Endothelial cell of umbilical vein (primary cell): ENCODE data around the gene DBNDD2. TPM values are rescaled to one million over a fixed set of nuclear protein-coding genes. Genes with fewer than 3 reads are reported as not detected.

Source experiments
- BruUV-seq: library from RNA; stranded (reverse); fragments of 400-500 nt; replicated peaks from 2 replicates; lab custom pipeline; 2021; lab: Mats Ljungman, UMichigan
- CTCF ChIA-PET: fragments of 300-600, 350-600 bp; sonication (Branson Sonifier 250); formaldehyde crosslinking; loops from one replicate; lab custom pipeline; 2021; ENCODE audit warnings: antibody characterized with exemption, inconsistent platforms; lab: Charles Lee
- POLR2A ChIA-PET: fragments of 300-600, 350-600 bp; sonication (Branson Sonifier 250); formaldehyde crosslinking; loops from one replicate; lab custom pipeline; 2021; ENCODE audit warnings: antibody characterized with exemption, inconsistent platforms; lab: Charles Lee
- DNase-seq: peaks from one replicate; pipeline ENCODE4 v3.0.0-alpha.2; 2011; ENCODE audit warnings: low read depth, low spot score
- FAIRE-seq: peaks from 2 replicates; lab custom pipeline; 2011; peaks lifted over from hg19 to GRCh38; lab: Jason Lieb, UNC
- H2AFZ ChIP-seq: 2 replicates; pipeline ENCODE4 v1.6.0; 2012; ENCODE audit warnings: low read depth, low read length, control low read depth, inconsistent platforms
- H3K27ac ChIP-seq: 2 replicates; pipeline ENCODE4 v1.5.1; 2011; ENCODE audit warnings: low read depth, mild to moderate bottlenecking, control low read depth, low read length, moderate library complexity; ENCODE audit not compliant: insufficient read depth
- H3K27me3 ChIP-seq, 2 experiments: 2 replicates each; pipeline versions ENCODE4 v1.6.0 to v1.6.1; 2011; ENCODE audit warnings: low read length in 2 of 2, mixed read lengths in 1 of 2; ENCODE audit not compliant: control insufficient read depth in 2 of 2, insufficient read depth in 2 of 2
- H3K36me3 ChIP-seq, 2 experiments: 2 replicates in 1 of 2; 3 replicates in 1 of 2; pipeline ENCODE4 v1.5.1; 2011; ENCODE audit warnings: low read length in 2 of 2, mild to moderate bottlenecking in 1 of 2, moderate library complexity in 1 of 2; ENCODE audit not compliant: control insufficient read depth in 2 of 2, insufficient read depth in 2 of 2; ENCODE audit errors: extremely low read depth in 1 of 2
- H3K4me1 ChIP-seq: 3 replicates; pipeline ENCODE4 v1.5.1; 2011; ENCODE audit warnings: mild to moderate bottlenecking, low read length; ENCODE audit not compliant: control insufficient read depth, insufficient read depth; ENCODE audit errors: extremely low read depth
- H3K4me2 ChIP-seq: 2 replicates; pipeline ENCODE4 v1.6.1; 2011; ENCODE audit warnings: low read length, control low read depth, mixed read lengths; ENCODE audit not compliant: insufficient read depth
- H3K4me3 ChIP-seq, 3 experiments: fragments of 200-600 bp in 1 of 3; sonication (generic), shearing (Covaris generic) in 1 of 3; replicated peaks in 1 of 3; 2 replicates each; pipeline ENCODE4 v1.5.1; 2011 to 2016; ENCODE audit warnings: control low read depth in 3 of 3, low read length in 3 of 3, mild to moderate bottlenecking in 2 of 3, inconsistent platforms in 1 of 3, low read depth in 1 of 3, moderate library complexity in 1 of 3; ENCODE audit not compliant: insufficient read depth in 1 of 3
- H3K79me2 ChIP-seq: 2 replicates; pipeline ENCODE4 v1.6.0; 2012; ENCODE audit warnings: low read length, inconsistent platforms; ENCODE audit not compliant: control insufficient read depth, insufficient read depth
- H3K9ac ChIP-seq: replicated peaks from 2 replicates; pipeline ENCODE3; 2011; ENCODE audit warnings: low read length, control low read depth; ENCODE audit not compliant: insufficient read depth; ENCODE audit errors: extremely low read depth
- H3K9me1 ChIP-seq: replicated peaks from 3 replicates; pipeline ENCODE4 v1.6.0; 2011; ENCODE audit warnings: mild to moderate bottlenecking, low read length; ENCODE audit not compliant: control insufficient read depth, insufficient read depth; ENCODE audit errors: extremely low read depth
- H3K9me3 ChIP-seq: replicated peaks from 2 replicates; pipeline ENCODE4 v1.5.1; 2012; ENCODE audit warnings: low read length, inconsistent platforms; ENCODE audit not compliant: control insufficient read depth, insufficient read depth
- H4K20me1 ChIP-seq: replicated peaks from 2 replicates; pipeline ENCODE3; 2011; ENCODE audit warnings: mild to moderate bottlenecking, low read length; ENCODE audit not compliant: control insufficient read depth, insufficient read depth; ENCODE audit errors: extremely low read depth
- CTCF ChIP-seq, 2 donors: IDR thresholded peaks; 1 replicate in 1 of 2; 2 replicates in 1 of 2; pipeline ENCODE4 v1.5.1; 2011; ENCODE audit warnings: low read length in 2 of 2, mild to moderate bottlenecking in 2 of 2, moderate library complexity in 2 of 2, control low read depth in 1 of 2, inconsistent platforms in 1 of 2, low read depth in 1 of 2; ENCODE audit not compliant: insufficient read depth in 1 of 2; ENCODE audit errors: extremely low read depth in 1 of 2
- EZH2 ChIP-seq: IDR thresholded peaks from 2 replicates; pipeline ENCODE4 v1.6.1; 2012; ENCODE audit warnings: borderline replicate concordance, low read depth, mild to moderate bottlenecking, moderate library complexity, low read length, inconsistent platforms; ENCODE audit not compliant: severe bottlenecking
- FOS ChIP-seq: IDR thresholded peaks from 2 replicates; pipeline ENCODE4 v1.6.1; 2011; ENCODE audit warnings: mild to moderate bottlenecking, low read length, moderate library complexity, borderline replicate concordance; ENCODE audit not compliant: insufficient read depth
- GATA2 ChIP-seq: IDR thresholded peaks from 2 replicates; pipeline ENCODE4 v1.7.0; 2011; ENCODE audit warnings: low read depth, mild to moderate bottlenecking, moderate library complexity, mixed read lengths, low read length; ENCODE audit not compliant: insufficient read length, insufficient read depth
- JUN ChIP-seq: IDR thresholded peaks from 2 replicates; pipeline ENCODE4 v1.6.1; 2011; ENCODE audit warnings: borderline replicate concordance, low read depth; ENCODE audit not compliant: insufficient read length, insufficient read depth
- MAX ChIP-seq: IDR thresholded peaks from 2 replicates; pipeline ENCODE4 v1.6.1; 2011; ENCODE audit not compliant: insufficient read depth, insufficient read length
- MYC ChIP-seq: IDR thresholded peaks from one replicate; pipeline ENCODE4 v1.6.1; 2011; ENCODE audit warnings: mild to moderate bottlenecking, low read depth, low read length
- POLR2A ChIP-seq: IDR thresholded peaks from 2 replicates; pipeline ENCODE4 v1.6.1; 2012; ENCODE audit warnings: low read depth, mild to moderate bottlenecking, control low read depth, low read length
- POLR2AphosphoS5 ChIP-seq: IDR thresholded peaks from 2 replicates; pipeline ENCODE4 v1.6.1; 2012; ENCODE audit warnings: low read depth, mild to moderate bottlenecking, control low read depth, low read length, moderate library complexity; ENCODE audit not compliant: insufficient read depth
- dilution Hi-C: fragments of 300-500 bp; cut with MboI; formaldehyde crosslinking; loops from one replicate; pipeline ENCODE4 v1.15.0; 2019; ENCODE audit warnings: low sequenced_read_pairs; ENCODE audit not compliant: extremely low pct_ligation_motif_present
- intact Hi-C: fragments of 100-400 bp; cut with micrococcal nuclease; formaldehyde crosslinking; loops from one replicate; pipeline ENCODE4 v1.10.0; 2022
- polyA plus RNA-seq, 4 experiments: library from polyadenylated mRNA; depleted of rRNA in 3 of 4; stranded (reverse) in 3 of 4; unstranded in 1 of 4; fragments of >200 nt; gene quantifications; 2 replicates each; pipeline versions ENCODE4 v1.2.1 to v1.2.3, GENCODE V29; 2011 to 2012; ENCODE audit warnings: missing spikeins in 1 of 4
- total RNA-seq: library from RNA; stranded (reverse); gene quantifications from 2 replicates; pipeline ENCODE4 v1.2.3, GENCODE V29; 2021

The DBNDD2 gene
- total and polyA plus RNA-seq, 2 donors (not counting 3 experiments of a cell fraction or from before 2014, with no cell fraction given): 15.6 to 27.9 TPM

GRCh38 chr20:45377269-45377668 lies 30.8 kb upstream of the DBNDD2 start:
- dilution Hi-C loops: no loop called here
- DNase-seq: no peak
- intact Hi-C loops: no loop called here
- Histone ChIP-seq H3K79me2 (no peaks in the 10 kb centered on the region), H4K20me1 (no peaks in the 10 kb centered on the region), H3K9me3 (no peaks in the 10 kb centered on the region), H3K4me3 (no peak overlapping the region), H3K4me1 (peaks cover 7% of the 10 kb centered on the region), H3K9ac (no peak overlapping the region), H3K36me3 (no peaks in the 10 kb centered on the region), H3K27me3 (no peaks in the 10 kb centered on the region), H2AFZ (no peak overlapping the region), H3K4me2 (no peak overlapping the region), H3K9me1 (no peaks in the 10 kb centered on the region), H3K27ac (no peak overlapping the region)
- TF ChIP-seq EZH2: no peak
- TF ChIP-seq JUN: no peak
- TF ChIP-seq MYC: no peak
- TF ChIP-seq MAX: no peak
- TF ChIP-seq POLR2A: no peak
- no peak for TF ChIP-seq CTCF (IDR thresholded peaks at IDR 0.05; ENCODE audit: extremely low read depth in 1 of 2, insufficient read depth in 1 of 2, low read depth in 1 of 2, low read length in 2 of 2)
- TF ChIP-seq FOS: no peak
- TF ChIP-seq POLR2AphosphoS5: no peak
- no peak for TF ChIP-seq GATA2
- ChIA-PET POLR2A (no interaction called here), CTCF (interaction anchor here (1.3 to 9.8 kb wide), 4 partner anchors 14 to 394 kb away, joined by 3 to 416 read pairs (median 35); partner anchors contain the start of gene SYS1)
- no TSS peak for BruUV-seq
- no peak for FAIRE-seq
